Measurements from ENCODE around the gene YY1AP1.
"Not testable (repeated sequence)": the region's sequence is repeated elsewhere in the genome, so short reads cannot be mapped to it uniquely, and the experiment has no call there.

YY1AP1 gene

DNA sequence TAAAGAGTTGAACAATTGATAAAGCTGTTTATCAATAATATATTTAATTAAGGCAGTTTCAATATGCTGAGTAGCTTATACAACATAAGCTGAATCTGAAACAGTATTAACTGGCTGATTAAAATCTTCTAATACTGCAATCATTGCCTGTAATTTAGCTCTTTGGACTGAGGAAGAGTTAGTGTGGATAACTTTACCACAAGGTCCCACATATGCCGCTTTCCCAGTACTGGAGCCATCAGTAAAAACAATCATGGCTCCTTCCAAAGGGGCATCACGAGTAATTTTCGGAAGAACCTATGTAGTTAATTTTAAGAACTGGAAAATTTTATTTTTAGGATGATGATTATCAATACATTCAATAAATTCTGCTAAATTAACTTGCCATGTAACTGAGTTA lies 7.0 kb upstream of the YY1AP1 start:
- H3K9me3 Mint-ChIP-seq: peaks cover 92% of the 10 kb centered on the region
- H3K27ac Mint-ChIP-seq: no peak overlapping the region
- no peak for DNase-seq
- H3K4me1 Mint-ChIP-seq: peaks cover 6% of the 10 kb centered on the region
- no peak overlapping the region for H3K4me3 Mint-ChIP-seq
- TF ChIP-seq, protein P1, sequence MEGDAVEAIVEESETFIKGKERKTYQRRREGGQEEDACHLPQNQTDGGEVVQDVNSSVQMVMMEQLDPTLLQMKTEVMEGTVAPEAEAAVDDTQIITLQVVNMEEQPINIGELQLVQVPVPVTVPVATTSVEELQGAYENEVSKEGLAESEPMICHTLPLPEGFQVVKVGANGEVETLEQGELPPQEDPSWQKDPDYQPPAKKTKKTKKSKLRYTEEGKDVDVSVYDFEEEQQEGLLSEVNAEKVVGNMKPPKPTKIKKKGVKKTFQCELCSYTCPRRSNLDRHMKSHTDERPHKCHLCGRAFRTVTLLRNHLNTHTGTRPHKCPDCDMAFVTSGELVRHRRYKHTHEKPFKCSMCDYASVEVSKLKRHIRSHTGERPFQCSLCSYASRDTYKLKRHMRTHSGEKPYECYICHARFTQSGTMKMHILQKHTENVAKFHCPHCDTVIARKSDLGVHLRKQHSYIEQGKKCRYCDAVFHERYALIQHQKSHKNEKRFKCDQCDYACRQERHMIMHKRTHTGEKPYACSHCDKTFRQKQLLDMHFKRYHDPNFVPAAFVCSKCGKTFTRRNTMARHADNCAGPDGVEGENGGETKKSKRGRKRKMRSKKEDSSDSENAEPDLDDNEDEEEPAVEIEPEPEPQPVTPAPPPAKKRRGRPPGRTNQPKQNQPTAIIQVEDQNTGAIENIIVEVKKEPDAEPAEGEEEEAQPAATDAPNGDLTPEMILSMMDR (IDR thresholded peaks at IDR 0.05): no peak
- peaks cover 3% of the 10 kb centered on the region for H3K27me3 Mint-ChIP-seq (ENCODE audit: low read depth, poor library complexity)
- H3K36me3 Mint-ChIP-seq (ENCODE audit: low read depth): peaks cover 99% of the 10 kb centered on the region

DNA sequence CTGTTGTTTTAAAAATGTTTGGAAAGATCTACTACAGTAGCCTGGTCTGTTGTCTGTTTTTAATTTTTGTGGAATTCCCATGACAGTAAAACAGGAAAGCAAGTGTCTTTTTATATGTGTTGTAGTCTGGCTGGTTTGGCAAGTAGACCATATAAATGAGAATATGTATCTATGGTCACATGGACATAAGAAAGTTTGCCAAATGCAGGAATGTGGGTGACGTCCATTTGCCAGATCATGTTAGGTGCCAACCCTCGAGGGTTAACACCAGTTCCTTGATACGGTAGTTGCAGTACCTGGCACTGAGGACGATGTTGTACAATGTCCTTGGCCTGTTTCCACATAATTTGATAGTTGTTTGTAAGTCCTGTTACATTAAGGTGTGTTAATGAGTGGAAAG lies 6.5 kb upstream of the YY1AP1 start:
- Mint-ChIP-seq H3K4me1 (peaks cover 9% of the 10 kb centered on the region), H3K27ac (no peak overlapping the region), H3K9me3 (peaks cover 93% of the 10 kb centered on the region), H3K4me3 (no peak overlapping the region), H3K36me3 (ENCODE audit: low read depth) (peaks cover 100% of the 10 kb centered on the region), H3K27me3 (ENCODE audit: low read depth, poor library complexity) (peaks cover 3% of the 10 kb centered on the region)
- TF ChIP-seq, protein P1 (IDR thresholded peaks at IDR 0.05): no peak
- no peak for DNase-seq

DNA sequence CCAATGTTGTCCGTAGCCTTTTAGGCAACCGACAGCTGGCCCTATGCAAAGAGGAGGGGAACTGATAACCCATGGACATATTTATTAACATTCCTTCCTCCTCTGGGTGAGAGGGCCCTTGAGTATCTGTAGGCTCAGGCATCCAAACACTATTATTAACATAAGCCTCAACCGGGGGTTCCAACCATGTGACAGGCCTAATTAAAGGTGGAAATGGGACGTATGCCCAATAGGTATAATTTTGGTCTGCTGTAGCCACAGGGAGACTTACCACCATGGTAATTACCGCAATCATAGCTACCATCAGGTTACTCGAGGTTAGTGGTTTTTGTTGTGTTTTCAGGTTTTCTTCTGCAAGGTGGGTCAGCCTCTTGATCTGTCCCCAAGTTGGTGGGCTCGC lies 5.6 kb upstream of the YY1AP1 start:
- Mint-ChIP-seq H3K9me3 (peaks cover 88% of the 10 kb centered on the region), H3K27me3 (ENCODE audit: low read depth, poor library complexity) (no peaks in the 10 kb centered on the region), H3K27ac (no peak overlapping the region), H3K4me3 (no peak overlapping the region), H3K4me1 (peaks cover 18% of the 10 kb centered on the region), H3K36me3 (ENCODE audit: low read depth) (peaks cover 96% of the 10 kb centered on the region)
- no peak for DNase-seq
- TF ChIP-seq, protein P1 (IDR thresholded peaks at IDR 0.05): no peak

DNA sequence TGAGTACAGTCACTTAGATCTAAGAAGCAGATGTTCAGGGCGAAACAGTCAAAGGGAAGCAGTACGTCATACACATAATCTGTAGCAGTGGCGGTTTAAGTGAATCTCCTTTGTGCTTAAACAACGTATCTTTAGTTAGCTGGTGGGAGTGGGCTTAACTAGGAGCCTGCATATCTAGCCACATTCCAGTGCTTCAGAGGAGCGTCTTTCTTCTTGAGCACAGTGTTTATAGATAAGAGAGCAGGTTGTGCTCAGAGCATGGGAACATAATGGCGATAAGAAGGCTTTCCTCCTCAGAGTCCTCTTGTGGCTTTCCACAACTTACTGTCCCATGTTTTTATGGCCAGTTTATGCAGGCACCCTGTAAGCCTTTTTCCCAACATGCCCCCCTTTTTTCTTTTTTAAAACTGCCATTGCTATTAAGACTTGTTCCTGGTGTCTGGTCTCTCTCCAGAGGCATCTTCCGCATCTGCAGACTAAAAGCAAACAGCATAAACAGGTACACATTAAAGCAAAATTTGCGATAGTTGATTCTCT lies 3.5 kb upstream of the YY1AP1 start:
- peaks cover 67% of the 10 kb centered on the region for H3K9me3 Mint-ChIP-seq
- no peak overlapping the region for H3K27ac Mint-ChIP-seq
- no peak for DNase-seq
- no peaks in the 10 kb centered on the region for H3K27me3 Mint-ChIP-seq (ENCODE audit: low read depth, poor library complexity)
- H3K4me3 Mint-ChIP-seq: peak overlapping the region; percentile 73
- peaks cover 20% of the 10 kb centered on the region for H3K4me1 Mint-ChIP-seq
- TF ChIP-seq, protein P1 (IDR thresholded peaks at IDR 0.05): no peak
- peaks cover 75% of the 10 kb centered on the region for H3K36me3 Mint-ChIP-seq (ENCODE audit: low read depth)

DNA sequence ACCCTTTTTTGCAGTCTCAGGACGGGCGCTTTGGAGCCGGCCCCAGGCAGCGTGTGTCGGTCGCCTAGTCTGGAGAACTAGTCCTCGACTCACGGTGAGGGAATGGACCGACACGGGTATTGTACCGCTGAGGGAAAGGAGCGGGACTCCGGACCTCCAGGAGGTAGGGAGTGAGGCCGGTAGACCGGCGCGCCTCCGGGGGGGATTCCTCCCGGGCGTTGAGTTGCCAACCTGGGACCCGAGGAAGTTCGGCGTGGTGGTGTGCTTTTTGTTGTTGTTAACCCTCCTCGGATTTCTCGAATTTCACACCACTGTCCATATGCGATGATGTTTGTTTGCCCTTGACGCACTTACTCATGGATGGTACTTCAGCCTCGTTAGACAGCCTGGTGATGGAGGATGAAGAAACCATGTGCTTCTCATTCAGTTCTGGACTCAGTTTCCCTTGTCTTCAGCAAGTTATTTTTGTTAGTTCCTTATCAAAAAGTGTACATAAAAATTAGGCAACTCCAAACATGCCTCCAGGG lies 570 bp upstream of the YY1AP1 start, which contains the start of gene DAP3:
Gene DAP3 (plus strand): TSS at position 11 of the 527 bp plus-strand sequence. CDS start 20,689 bp downstream, outside the sequence.
- H3K4me1 Mint-ChIP-seq: peaks cover 41% of the 10 kb centered on the region
- H3K36me3 Mint-ChIP-seq (ENCODE audit: low read depth): peaks cover 61% of the 10 kb centered on the region
- peaks cover 39% of the 10 kb centered on the region for H3K9me3 Mint-ChIP-seq
- peak within 1 kb of the TSS; percentile 97 for H3K4me3 Mint-ChIP-seq
- peak within 1 kb of the TSS; percentile 98 for H3K27ac Mint-ChIP-seq
- not testable (repeated sequence) for H3K27me3 Mint-ChIP-seq (ENCODE audit: low read depth, poor library complexity); DNase-seq

DNA sequence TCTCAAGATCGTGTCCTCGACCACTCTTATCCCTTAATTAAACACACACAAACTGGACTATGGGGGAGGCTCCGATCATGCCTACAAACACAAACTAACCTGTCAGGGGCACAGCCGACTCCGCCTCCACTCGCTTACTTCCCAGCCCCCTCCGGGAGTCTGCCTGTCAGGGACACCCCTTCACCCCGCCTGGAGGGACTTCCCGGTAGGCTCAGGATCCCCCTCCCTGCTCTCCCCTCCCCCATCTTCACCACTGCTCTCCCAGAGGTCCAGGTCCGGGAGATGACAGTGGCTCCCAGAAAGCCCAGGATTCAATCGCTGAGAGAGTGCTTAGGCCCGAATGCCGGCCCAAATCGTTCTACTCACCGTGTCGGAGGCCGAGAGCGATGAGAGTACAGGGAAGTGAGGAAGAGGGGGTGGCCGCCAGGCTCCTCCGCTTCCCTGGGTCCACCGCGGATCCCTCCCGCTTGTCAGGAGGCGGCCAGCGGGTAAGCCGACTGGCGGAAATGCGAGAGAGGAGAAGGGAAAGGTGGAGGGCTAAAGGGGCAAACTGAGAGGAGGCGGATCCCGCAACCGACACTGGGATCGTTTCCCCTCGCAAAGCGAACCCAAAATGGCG lies 760 bp downstream of the YY1AP1 start:
- H3K36me3 Mint-ChIP-seq (ENCODE audit: low read depth): peaks cover 56% of the 10 kb centered on the region
- H3K4me1 Mint-ChIP-seq: peaks cover 41% of the 10 kb centered on the region
- H3K27me3 Mint-ChIP-seq (ENCODE audit: low read depth, poor library complexity); DNase-seq: not testable (repeated sequence)
- peaks cover 27% of the 10 kb centered on the region for H3K9me3 Mint-ChIP-seq
- H3K4me3 Mint-ChIP-seq: peak overlapping the region; percentile 97
- peak overlapping the region; percentile 98 for H3K27ac Mint-ChIP-seq

DNA sequence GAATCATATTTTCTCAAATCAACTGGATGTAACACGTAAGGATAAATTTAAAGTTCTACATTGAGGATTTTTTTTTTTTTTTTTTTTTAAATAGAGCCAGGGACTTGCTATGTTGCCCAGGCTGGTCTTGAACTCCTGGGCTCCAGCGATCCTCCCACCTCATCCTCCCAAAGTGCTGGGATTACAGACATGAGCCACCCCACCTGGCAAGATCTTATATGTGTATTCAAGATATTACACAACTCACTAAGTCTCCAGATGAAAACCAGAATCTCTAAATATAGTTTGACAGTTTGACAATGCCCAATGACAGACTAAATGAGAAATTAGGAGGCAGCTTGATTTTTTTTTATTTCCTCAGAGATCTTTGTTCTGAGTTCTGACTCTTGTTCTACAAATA lies 6.8 kb downstream of the YY1AP1 start:
- Mint-ChIP-seq H3K27ac (no peak overlapping the region), H3K27me3 (ENCODE audit: low read depth, poor library complexity) (no peaks in the 10 kb centered on the region), H3K9me3 (no peaks in the 10 kb centered on the region), H3K4me3 (no peak overlapping the region), H3K4me1 (peaks cover 18% of the 10 kb centered on the region), H3K36me3 (ENCODE audit: low read depth) (peaks cover 66% of the 10 kb centered on the region)
- no peak for DNase-seq
- TF ChIP-seq, protein P1 (IDR thresholded peaks at IDR 0.05): no peak
